Medulla oblongata (tissue), 1 donor: Measurements from ENCODE around the gene CLIP4.
A peak's percentile ranks its signal among the peaks of the same experiment; 100 is the strongest.

Experiments used
- DNase-seq: peaks from one replicate; pipeline ENCODE4 v3.0.0-alpha.2; 2015; ENCODE audit errors: extremely low spot score

CLIP4 gene

GRCh38 chr2:29222381-29223179, 107.4 kb downstream of the CLIP4 start:
- no peak for DNase-seq

GRCh38 chr2:29223257-29223656, 108.0 kb downstream of the CLIP4 start:
- DNase-seq = no peak

GRCh38 chr2:29223851-29224692, 108.9 kb downstream of the CLIP4 start:
- peak; percentile 70 for DNase-seq

- DNase-seq = no peak
Measured at GRCh38 chr2:29224693-29225551, 109.7 kb downstream of the CLIP4 start.

- no peak for DNase-seq
Measured at GRCh38 chr2:29225814-29226213, 110.6 kb downstream of the CLIP4 start.

- no peak for DNase-seq
Measured at GRCh38 chr2:29226375-29226774, 111.2 kb downstream of the CLIP4 start.

GRCh38 chr2:29226808-29227207, 111.6 kb downstream of the CLIP4 start:
- DNase-seq = no peak

- DNase-seq = no peak
Measured at GRCh38 chr2:29227935-29228675, 112.9 kb downstream of the CLIP4 start.

GRCh38 chr2:29228947-29229346, 113.7 kb downstream of the CLIP4 start:
- no peak for DNase-seq

GRCh38 chr2:29229640-29230039, 114.4 kb downstream of the CLIP4 start:
- DNase-seq = no peak

GRCh38 chr2:29232041-29232440, 116.8 kb downstream of the CLIP4 start:
- no peak for DNase-seq

- DNase-seq = no peak
Measured at GRCh38 chr2:29233428-29233827, 118.2 kb downstream of the CLIP4 start.

- DNase-seq = no peak
Measured at GRCh38 chr2:29235411-29235810, 120.2 kb downstream of the CLIP4 start.

GRCh38 chr2:29236074-29236473, 120.9 kb downstream of the CLIP4 start:
- DNase-seq = no peak

- DNase-seq = no peak
Measured at GRCh38 chr2:29238497-29238896, 123.3 kb downstream of the CLIP4 start.
